NCI-H2029 (cell line): ENCODE results near the gene RNF212.
"Not testable (repeated sequence)": the region's sequence is repeated elsewhere in the genome, so short reads cannot be mapped to it uniquely, and the experiment has no call there.

Source experiments
- DNase-seq: peaks from one replicate; lab custom pipeline; 2025; lab: John Stamatoyannopoulos, UW

Gene RNF212

GRCh38 chr4:1065732-1066131 lies 47.6 kb downstream of the RNF212 start:
- DNase-seq, result no peak

- no peak for DNase-seq
Observed at GRCh38 chr4:1062419-1062818, 50.9 kb downstream of the RNF212 start.

DNA sequence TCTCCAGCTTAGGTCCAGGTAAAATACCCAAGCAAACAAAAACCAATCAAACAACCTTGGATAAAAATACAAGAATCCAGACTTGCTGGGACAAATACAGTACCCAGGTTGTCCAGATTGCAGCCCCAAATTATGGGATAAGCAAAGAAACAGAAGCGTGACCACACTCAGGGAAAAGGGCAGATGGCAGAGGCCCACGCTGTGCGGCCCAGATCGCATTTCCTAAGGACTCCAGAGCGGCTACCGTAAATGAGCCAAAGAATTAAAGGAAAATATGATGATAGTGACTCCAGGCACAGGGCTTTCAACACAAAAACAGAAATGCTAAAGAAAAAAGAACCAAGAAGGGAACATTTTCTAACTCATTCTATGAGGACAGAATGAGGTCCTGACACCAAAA lies 51.6 kb downstream of the RNF212 start:
- DNase-seq, result no peak

GRCh38 chr4:1061056-1061700 lies 52.2 kb downstream of the RNF212 start:
- DNase-seq, result no peak

DNA sequence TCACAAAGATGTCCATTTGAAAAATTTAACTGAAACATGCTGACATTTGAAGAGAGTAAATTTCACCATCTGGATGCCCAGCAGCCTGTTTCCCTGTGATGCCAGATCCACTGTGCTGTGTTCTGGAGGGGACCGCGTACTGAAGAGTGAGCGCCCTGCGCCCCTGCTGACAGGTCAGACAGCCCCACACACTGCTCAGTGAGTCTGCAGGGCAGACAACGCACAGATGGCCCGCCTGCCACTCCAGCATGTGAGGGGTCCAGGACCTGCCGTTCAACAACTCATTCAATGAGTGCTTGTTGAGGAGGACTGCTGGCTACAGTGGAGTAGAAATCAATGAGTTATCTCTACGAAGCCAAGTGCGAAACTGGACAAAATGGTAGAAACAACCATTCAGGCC lies 52.7 kb downstream of the RNF212 start:
- DNase-seq, result no peak

GRCh38 chr4:1060121-1060520 lies 53.2 kb downstream of the RNF212 start:
- DNase-seq, result no peak

GRCh38 chr4:1058997-1059665 lies 54.2 kb downstream of the RNF212 start:
- DNase-seq, result no peak

GRCh38 chr4:1058198-1058996 lies 55.0 kb downstream of the RNF212 start:
- DNase-seq, result no peak

DNA sequence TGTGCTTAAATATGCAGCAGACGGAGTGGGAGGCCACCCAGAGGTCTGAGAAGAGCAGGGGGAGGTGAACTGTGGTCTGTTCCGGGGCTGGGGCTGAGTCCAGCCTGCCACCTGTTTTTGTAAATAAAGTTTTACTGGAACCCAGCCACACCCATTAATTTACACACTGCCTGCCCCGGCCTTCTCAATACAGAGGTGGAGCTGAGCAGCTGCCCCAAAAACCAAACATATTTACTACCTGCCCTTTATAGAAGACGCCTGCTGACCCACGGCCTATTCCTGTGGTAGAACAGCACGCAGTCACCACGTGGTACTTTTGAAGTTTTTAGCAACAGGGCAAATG lies 56.0 kb downstream of the RNF212 start:
- no peak for DNase-seq

GRCh38 chr4:1056671-1057402 lies 56.5 kb downstream of the RNF212 start:
- DNase-seq, result no peak

- DNase-seq, result no peak
Observed at GRCh38 chr4:1055721-1056590, 57.4 kb downstream of the RNF212 start.

GRCh38 chr4:1055243-1055701 lies 58.1 kb downstream of the RNF212 start:
- not testable (repeated sequence) for DNase-seq

- DNase-seq, result not testable (repeated sequence)
Observed at GRCh38 chr4:1054696-1055242, 58.6 kb downstream of the RNF212 start.

DNA sequence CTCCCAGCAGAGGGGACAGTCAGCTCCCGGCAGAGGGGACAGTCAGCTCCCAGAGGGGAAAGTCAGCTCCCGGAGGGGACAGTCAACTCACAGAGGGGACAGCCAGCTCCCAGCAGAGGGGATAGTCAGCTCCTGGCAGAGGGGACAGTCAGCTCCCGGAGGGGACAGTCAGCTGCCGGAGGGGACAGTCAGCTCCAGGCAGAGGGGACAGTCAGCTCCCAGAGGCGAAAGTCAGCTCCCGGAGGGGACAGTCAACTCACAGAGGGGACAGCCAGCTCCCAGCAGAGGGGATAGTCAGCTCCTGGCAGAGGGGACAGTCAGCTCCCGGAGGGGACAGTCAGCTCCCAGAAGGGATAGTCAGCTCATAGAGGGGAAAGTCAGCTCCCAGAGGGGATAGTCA lies 59.5 kb downstream of the RNF212 start:
- not testable (repeated sequence) for DNase-seq

GRCh38 chr4:1053080-1053661 lies 60.2 kb downstream of the RNF212 start:
- no peak for DNase-seq

DNA sequence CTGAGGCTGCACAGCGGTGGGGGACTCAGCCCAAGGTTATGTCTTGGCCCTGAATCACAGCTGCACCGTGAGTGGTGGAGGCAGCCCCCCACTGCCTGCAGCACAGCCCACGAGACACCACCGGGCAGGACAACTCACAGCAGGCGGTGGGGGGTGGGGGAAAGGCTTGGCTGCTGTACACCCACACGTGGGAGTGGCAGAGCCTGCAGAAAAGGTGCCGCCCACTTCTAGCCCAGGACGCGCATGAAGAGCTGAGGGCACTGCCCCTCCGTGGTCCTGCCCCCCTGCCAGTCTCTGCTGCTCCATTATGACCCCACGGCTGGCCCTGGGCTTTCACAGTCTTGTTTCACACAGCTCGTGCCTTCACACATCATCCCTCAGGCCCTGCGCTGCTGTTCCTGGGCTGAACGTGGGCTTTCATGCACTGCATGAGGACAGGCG lies 61.1 kb downstream of the RNF212 start:
- no peak for DNase-seq

- DNase-seq, result no peak
Observed at GRCh38 chr4:1051472-1051871, 61.9 kb downstream of the RNF212 start.

- DNase-seq, result no peak
Observed at GRCh38 chr4:1050486-1051213, 62.7 kb downstream of the RNF212 start.

GRCh38 chr4:1049591-1049905 lies 63.8 kb downstream of the RNF212 start:
- no peak for DNase-seq
